WI38 (cell line): ENCODE data around the gene UTS2R.
"Not testable (repeated sequence)": the region's sequence is repeated elsewhere in the genome, so short reads cannot be mapped to it uniquely, and the experiment has no call there.

Experiments
- H3K4me3 ChIP-seq: 2 replicates; pipeline ENCODE4 v1.5.1; 2011; ENCODE audit warnings: low read depth, mild to moderate bottlenecking, control low read depth, low read length
- CTCF ChIP-seq: IDR thresholded peaks from 2 replicates; pipeline ENCODE4 v1.5.1; 2012; ENCODE audit warnings: low read depth, mild to moderate bottlenecking, control low read depth, low read length

Gene UTS2R

GRCh38 chr17:82354804-82355308 is 16.7 kb upstream of the UTS2R start:
- H3K4me3 ChIP-seq: no peak overlapping the region
- no peak for TF ChIP-seq CTCF

- H3K4me3 ChIP-seq: no peak overlapping the region
- TF ChIP-seq CTCF: no peak
Measured at GRCh38 chr17:82355770-82356427, 15.7 kb upstream of the UTS2R start.

GRCh38 chr17:82356845-82357355 is 14.7 kb upstream of the UTS2R start:
- H3K4me3 ChIP-seq: no peak overlapping the region
- TF ChIP-seq CTCF: no peak

GRCh38 chr17:82357394-82357793 is 14.2 kb upstream of the UTS2R start:
- no peak for TF ChIP-seq CTCF
- H3K4me3 ChIP-seq: no peak overlapping the region

- TF ChIP-seq CTCF: no peak
- H3K4me3 ChIP-seq: no peak within 1 kb of the TSS
Measured at GRCh38 chr17:82358465-82359350, 12.9 kb upstream of the UTS2R start, which contains the start of gene TEX19. Gene TEX19, plus strand, starts transcription at chr17:82359247. Its CDS starts 2,904 bp downstream, at chr17:82362151.

GRCh38 chr17:82359451-82360074 is 12.0 kb upstream of the UTS2R start:
- not testable (repeated sequence) for H3K4me3 ChIP-seq

- no peak for TF ChIP-seq CTCF
- no peak overlapping the region for H3K4me3 ChIP-seq
Measured at GRCh38 chr17:82361885-82362633, 9.5 kb upstream of the UTS2R start.
